Umbilical cord (tissue), 2 donors: ENCODE measurements around the gene NELFCD. TPM values are rescaled to one million over a fixed set of nuclear protein-coding genes. Genes with fewer than 3 reads are reported as not detected.
A peak's percentile ranks its signal among the peaks of the same experiment; 100 is the strongest.

Experiments used
- DNase-seq: peaks from one replicate; pipeline ENCODE4 v3.0.0-alpha.2; 2015; ENCODE audit warnings: low spot score
- total RNA-seq: library from RNA; depleted of rRNA; stranded (reverse); fragments of >200 nt; gene quantifications from one replicate; pipeline ENCODE4 v1.2.3, GENCODE V29; 2014; ENCODE audit warnings: low replicate concordance; ENCODE audit not compliant: insufficient read depth

NELFCD gene
- total RNA-seq, 1 donor from 2014 or later = 28.2 TPM

DNA sequence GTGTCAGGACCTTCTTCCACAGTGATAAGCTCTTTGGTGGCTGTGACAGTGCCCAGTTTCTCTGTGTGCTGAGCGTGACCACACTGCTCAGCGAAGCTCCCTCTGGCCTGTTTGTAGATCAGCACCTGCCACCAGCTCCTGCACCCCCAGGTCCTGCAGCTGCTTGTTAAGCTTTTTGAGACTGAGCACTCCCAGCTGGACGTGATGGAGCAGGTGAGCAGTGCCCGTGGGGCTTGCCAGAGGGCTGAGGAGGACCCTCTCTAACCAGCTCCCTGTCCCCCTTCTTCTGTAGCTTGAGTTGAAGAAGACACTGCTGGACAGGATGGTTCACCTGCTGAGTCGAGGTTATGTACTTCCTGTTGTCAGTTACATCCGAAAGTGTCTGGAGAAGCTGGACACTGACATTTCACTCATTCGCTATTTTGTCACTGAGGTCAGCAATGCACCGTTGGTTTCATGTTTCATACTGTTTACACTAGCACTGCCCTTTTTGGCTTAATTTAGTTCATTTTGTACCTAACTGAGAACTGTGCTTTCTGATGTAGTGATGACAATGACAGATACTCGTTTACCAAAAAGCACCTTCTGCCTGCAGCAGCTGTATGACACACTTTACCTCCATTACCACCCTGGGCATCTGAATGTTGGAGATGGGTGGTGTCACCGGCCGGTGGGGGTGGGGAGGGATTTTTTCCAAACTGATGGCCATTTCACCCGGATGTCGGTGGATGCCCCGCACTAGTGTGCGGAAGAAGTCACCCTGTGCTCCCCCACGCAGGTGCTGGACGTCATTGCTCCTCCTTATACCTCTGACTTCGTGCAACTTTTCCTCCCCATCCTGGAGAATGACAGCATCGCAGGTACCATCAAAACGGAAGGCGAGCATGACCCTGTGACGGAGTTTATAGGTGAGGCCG is 12.5 kb downstream of the NELFCD start:
- DNase-seq = no peak

DNA sequence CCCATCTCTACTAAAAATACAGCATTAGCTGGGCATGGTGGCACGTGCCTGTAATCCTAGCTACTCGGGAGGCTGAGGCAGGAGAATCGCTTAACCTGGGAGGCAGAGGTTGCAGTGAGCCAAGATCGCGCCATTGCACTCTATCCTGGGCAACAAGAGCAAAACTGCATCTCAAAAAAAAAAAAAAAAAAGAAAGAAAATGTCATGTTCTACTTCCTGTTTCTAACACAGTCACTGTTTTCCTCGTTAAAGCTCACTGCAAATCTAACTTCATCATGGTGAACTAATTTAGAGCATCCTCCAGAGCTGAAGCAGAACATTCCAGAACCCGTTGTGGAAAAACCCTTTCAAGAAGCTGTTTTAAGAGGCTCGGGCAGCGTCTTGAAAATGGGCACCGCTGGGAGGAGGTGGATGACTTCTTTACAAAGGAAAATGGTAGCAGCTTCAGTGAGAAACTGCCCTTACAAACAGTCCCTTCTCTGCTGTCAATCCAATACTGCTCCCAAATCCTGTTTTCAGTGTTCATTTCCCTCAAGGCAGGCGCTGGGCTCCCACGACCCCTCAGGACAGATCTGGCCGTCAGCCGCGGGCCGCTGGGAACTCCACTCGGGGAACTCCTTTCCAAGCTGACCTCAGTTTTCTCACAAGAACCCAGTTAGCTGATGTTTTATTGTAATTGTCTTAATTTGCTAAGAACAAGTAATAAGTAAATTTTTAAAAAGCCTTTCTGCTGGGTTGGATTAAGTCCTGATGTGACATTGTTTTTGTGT is 13.5 kb downstream of the NELFCD start:
- DNase-seq = no peak

DNA sequence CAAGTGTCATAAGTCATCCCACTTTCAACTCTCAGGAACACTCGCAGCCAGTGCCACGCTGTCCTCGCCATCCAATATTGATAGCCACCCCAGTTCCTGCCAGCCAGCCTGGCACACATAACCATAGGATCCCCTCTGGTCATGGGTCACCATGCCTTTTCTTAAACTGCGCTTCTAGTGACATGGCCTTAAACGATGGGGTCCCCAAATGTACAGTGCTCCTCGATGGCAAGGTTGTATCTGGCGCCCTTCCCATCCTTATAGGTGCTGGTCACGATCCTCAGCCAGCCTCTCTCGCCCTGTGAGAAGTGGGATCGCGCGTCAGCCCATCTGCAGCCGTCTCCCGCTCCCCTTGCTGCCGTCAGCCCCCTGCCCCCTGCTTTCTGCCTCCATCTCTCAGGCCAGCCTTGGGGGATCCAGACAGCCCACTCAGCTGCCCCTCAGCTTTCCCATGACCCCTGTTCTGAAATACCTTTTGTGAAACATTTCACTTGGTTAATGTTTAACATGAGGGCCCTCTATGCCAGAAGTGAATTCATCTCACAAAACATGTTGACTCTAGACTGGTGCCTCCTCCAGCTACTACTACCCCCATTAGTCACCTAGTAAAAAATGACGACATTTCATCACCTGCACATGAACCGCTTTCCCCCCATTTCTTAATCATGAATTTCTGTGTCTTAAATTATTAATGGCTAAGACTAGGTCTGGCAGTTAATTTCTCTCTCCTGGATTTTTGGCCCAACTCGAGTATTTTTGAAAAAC is 14.6 kb downstream of the NELFCD start:
- no peak for DNase-seq

DNA sequence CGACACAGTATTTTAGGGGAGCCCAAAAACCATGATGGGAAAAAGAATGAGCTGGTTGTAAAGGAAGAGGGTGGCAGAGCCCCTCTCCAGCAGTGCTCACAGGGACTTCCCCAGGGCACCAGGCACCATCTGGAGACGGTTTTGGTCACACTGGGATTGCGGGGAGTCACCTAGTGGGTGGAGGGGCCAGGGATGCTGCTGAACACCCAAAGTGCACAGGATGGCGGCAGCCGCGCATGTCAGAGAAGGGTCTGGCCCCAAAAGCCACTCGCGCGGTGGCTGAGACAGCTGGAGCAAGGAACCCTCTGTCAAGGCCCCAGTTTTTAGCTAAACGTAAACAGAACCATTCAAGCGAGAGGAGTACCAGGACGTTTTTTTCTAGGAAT is 15.2 kb downstream of the NELFCD start:
- DNase-seq = no peak

DNA sequence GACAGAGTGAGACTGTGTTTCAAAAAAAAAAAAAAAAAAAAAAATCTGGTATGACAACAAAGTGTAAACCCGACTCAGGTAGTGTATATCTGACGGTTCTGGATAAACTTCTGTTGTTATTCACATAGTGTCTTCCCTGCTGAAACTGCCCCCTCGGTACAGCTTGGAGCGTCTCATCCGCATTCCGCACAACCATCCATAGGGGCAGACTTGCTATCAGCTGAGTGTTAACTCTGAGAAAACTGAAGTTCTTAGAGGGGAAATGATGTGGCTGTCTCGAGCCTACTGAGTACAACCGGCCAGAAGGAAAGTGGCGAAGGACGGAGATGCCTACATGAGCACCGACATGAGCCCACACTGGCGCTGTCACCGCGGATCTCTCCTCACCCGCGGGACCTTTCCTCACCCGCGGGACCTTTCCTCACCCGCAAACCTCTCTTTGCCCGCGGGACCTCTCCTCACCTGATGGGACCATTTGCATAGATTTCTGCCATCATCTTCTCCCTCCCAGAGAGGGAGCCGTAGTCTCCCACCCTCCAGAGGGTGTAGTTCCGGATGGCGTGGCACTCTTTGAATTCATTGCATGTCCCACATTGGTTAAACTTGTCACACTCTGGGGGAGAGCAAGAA is 16.2 kb downstream of the NELFCD start:
- DNase-seq = no peak

DNA sequence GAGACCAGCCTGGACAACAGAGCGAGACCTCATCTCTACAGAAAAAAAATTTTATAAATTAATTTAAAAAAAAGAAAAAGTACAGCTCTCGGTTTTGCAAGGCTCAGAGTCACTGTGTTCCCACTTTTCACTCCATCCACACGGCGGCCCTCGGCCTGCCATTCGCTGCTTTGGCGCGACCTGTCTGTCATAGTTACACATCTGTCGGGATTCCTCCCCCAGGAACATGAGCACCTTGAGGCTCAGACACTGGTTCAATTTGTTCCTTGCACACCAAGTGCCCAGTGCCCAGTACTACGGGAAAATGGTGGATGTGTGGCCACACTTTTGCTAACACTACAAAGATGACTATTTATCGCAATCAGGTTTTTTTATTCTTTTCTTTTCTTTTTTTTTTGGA is 17.6 kb downstream of the NELFCD start:
- no peak for DNase-seq

DNA sequence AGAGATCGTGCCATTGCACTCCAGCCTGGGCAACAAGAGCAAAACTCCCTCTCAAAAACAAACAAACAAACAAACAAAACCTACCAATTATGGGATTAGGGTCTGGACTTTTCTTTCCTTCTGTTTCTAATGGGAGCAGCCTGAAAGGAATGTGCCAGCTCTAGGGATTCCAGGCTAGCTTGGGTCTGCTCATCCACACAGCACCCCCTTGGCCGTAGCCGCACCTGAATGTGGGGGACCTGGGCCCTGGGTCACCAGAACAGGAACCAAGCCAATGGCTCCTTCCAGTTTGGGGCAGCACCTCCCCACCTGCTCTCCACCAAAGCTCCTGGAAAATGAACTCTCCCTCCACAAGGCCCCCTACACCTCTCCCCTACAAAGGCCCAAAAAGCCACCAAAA is 19.3 kb downstream of the NELFCD start:
- DNase-seq = no peak

DNA sequence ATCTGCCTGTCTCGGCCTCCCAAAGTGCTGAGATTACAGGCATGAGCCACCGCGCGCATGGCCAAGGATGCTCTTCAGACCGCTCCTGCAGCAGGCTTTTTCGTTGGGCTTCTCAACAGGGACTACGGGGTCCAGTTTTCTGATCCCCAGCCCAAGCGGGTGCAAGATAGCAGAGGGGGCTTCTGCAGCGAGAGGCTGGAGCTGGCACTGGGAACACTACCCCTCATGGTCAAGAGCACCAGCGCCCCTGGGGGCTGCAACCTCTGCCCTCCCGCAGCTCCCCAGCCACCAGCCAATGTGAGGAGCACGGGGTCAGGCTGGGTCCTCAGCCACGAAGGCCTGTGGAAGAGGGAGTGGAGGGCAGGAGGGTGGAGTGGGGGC is 20.0 kb downstream of the NELFCD start:
- no peak for DNase-seq

DNA sequence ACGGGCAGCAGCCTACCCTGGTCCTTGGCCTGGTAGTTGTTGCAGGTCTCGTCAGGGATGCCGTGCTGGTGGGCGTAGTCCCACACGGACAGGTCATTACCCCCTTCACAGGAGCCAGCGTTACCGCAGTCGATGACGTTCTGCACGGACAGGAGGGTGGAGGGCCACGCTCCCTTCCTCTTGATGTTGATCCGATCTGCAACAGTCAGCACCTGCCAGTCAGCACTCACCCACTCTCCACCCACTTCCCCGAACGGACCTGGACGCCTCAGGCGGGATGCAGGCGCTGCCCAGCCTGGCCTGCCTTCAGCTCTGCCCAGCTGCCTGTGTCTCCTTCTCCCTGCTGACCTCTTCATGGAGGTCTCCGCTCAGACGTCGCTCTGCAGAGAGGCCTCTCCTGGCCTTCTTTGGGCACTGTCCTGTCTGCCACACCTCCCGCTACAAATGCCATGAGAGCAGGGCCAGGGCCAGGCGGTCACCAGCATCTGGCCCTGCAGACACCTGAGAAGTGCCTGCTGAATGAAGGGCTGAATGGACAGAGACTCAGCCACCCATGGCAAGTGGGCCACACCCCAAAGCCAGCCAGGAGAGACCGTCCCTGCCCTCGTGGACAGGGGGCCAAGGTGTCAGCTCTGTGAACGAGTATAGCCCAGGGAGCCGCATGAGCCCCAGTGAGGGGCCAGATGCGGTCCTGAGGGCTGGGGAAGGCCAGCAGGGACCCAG is 20.6 kb downstream of the NELFCD start:
- no peak for DNase-seq

DNA sequence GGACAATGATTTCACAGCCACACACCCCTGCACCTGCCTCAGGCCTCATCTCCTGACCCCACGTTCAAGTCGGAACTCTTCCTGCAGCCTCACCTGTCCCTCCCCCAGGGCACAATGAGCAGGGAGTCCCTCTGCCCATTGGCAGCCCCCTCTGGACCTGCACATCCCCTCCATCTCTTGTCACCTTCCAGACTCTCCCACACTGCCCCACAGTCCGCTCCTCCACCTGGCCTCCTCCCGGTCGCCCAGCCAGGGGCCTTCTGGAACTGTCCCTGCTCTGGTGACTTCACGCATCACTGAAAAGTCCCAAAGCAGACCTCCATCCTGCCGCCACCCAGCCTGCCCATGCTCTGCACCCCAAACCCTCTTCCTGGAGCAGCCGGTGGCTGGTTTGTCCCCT is 21.3 kb downstream of the NELFCD start:
- DNase-seq = no peak

DNA sequence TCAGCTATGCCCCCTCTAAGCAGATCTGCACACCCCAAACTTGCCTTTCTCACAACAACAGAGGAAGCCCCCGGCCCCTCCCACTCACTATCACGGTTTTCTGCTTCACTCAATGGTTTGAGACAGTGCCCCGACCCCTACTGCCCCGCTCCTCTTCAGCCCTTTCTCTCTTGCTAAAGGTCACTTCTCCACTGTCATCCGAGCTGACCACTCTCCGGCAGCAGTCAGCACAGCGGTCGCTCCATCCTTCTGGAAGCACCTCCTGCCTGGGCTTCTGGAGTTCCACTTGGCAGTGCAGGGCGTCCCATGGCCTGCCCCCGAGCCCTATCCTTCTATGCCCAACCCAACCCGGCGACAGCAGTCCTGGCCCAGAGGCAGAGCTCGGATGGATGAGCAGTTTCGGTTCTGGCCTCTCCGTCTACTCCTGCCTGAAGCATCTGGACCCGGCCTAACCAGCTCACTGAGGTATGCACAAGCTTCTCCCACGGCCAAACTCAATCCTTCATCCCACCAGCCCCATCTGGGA is 21.9 kb downstream of the NELFCD start:
- DNase-seq = no peak

DNA sequence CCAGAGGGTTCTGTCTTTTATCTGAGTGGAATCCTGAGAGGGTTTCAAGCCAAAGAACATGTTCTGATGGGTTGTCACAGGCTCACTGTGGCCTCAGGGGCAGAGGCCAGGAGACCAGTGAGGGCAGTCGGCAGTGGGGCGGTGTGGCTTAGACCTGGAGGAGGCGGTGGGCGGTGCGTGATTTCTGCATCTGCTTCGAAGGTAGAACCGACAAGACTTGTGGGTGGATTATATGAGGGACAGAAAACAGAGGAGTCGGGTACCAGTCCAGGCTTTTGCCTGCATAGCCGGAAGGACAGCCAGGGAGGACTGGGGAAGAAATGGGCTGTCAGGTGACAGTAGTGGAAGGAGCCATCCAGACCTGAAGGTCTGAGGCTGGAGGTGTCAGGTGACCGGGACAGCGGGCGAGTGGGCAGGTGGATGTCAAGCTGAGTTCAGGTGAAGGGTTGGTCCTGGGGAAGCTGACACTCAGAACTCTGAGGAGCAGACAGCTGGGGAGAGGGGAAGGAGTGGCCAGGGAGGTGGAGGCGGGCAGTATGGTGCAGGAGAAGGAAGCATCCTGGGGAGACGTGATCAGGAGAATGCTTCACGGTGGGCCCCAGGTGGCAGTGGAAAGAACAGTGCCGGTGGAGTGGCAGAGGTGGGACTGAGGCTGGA is 22.9 kb downstream of the NELFCD start:
- no peak for DNase-seq

DNA sequence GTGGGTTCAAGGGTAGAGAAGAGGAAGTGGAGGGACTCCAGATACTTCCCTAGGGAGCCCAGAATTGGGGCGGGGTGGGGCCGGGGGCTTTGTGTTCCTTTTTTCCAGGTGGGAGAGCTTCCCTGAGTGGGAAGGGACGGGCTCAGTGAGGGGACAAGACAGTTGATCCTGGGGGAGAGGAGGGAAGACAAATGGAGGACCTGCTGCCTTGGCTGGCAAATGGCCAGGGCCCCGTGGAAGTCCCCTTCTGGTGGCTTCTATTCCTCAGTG is 23.4 kb downstream of the NELFCD start:
- peak; percentile 28 for DNase-seq

DNA sequence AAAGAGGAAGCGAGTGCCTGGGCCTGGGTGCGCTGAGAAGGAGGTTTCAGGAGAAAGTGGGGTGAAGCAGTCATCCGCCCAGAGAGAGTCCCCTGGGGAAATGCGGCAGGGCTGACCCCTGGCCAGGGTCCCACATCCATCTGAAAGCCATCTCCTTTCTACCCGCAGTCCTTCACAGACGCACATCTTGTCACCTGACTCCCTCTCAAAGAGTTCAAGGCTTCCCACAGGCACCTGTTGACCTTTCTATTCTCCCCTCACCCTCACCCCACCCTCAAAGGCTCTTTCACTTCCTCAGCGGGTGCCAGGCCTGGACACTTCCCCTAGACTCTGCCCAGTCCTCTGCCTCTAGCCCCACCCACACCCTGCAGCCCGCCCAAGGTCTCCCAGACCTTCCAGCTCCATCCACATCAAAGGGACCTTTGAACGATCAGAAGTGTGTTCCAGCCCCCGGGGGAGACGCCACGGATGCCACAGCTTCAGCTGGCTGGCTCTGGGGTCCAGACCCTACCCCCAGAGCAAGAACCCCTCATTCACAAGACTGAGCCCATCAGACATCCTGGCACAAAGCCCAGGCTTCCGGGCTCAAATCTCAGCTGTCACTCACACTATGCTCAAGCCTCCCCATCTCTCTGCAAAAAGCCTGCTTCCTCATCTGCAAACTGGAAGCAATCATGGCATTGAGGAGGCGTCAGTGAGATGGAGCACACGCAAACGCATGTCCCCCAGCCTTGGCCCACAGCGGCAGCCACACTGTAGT is 23.9 kb downstream of the NELFCD start:
- peak; percentile 53 for DNase-seq

DNA sequence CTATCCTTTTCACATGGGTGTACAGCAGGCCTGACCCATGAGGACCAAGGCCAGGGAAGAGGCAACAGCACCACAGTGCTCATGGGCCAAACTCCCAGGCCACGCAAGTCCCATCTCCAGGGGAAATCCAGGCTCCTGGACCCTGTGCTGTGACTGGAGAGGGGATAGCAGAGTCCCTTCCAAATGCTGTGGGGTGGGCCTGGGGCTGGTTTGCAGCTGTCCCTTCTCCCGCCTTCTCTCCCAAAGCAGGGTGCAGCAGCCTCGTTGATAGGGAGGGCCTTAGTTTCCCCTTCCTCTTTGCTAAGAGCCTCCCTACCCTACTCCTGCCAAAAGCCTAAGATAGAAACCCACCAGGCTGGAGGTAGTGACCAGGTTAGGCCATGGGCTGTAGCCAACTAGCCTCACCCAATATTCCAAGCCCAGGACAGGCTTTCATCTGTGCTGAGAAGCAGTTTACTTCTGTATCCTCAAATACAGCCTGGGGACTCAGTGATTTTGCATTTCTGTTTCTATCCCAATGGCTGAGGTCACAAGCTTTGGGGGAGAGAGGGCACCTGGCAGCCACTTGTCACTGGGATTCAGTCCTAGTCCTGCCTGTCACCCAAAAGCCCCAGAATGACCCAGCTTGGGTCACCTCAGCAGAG is 24.6 kb downstream of the NELFCD start:
- no peak for DNase-seq

DNA sequence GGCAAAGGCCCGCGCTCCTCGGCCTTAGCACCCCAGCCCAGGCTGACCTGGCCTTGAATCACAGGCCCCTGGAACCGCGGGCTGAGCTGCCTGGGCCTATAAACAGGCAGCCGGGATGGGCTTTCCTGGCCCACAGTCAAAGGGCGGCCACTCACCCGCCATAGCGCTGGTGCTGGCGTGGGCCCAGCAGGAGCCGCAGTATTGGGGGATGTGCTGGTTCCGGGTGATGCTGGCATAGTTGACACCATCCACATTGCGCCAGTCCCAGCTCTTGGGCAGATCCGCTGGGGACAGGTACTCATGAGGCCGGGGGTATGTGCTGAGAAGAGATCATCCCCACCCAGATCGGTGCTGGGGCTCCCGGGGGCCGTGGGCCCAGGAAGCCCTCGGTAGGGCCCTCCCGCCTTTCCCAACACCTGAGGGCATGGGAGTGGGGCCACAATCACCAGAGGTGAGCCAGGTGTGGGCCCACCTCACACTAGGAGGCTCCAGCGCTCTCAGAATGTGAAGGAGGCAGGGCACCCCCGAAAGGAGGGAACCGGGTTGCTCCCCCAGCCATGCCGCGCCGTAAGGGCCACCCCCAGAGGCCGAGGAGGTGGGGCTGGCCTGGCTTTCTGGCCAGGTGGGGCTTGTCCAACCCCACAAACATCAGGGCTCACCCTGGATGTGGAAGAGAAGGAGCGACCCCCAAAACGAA is 25.3 kb downstream of the NELFCD start:
- DNase-seq = no peak

DNA sequence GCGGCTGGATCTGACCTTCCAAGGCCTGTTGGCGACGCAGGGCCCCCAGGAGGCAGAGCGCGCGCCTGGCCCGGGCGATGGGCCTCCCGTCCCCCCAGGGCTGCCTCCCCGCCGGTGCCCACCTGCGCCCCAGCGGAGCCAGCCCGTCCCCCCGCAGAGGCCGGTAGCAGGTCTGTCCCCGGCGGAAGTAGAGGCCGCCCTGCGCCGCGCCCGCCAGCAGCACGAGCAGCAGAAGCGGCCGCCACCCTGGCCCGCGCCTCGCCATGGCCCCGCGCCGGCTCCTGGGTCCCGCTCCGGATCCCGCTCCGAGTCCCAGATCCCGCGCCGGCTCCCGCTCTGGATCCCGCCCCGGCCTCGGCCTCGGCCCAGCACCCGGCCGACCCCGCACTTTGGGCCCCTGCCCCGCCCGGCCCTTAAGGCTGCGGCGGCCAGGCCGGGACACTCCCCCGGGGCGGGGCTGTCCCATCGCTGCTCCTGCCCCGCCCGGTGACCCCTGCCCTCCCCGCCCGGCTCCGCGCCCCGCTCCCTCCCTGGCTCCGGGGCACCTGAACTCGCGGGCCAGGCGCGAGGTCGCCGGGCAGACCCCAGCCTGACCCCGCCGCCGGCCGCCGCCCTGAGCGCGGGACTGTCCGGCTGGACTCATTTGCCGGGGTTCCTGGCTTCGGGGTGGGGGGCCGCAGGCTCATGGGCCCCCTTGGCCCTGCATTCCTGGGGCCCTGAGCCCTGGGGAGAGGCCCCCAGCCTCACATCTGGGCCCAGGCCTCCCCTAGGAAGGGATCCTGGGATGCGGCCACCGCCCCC is 26.0 kb downstream of the NELFCD start, which contains the start of gene CTSZ:
CTSZ (minus strand) TSS at position 391 of the 801 bp plus-strand sequence; CDS start at position 265, 126 bp downstream.
- DNase-seq = peak; percentile 44
